ENCODE measurements around the gene LCE7A.

Gene LCE7A

GRCh38 chr1:152873495-152873894 lies 13.7 kb downstream of the LCE7A start:
- POLR2A ChIA-PET: no interaction called here
- CTCF ChIA-PET: interaction anchor here (1.2 to 6.0 kb wide), 4 partner anchors 38 to 347 kb away, joined by 3 to 131 read pairs (median 52); partner anchors contain the start of gene IVL
- no peak for DNase-seq (ENCODE audit: extremely low spot score)
- TF ChIP-seq CTCF (IDR thresholded peaks at IDR 0.05; ENCODE audit: control extremely low read depth, extremely low read depth, low read depth, missing control alignments): no peak

- TF ChIP-seq CTCF (IDR thresholded peaks at IDR 0.05; ENCODE audit: control extremely low read depth, extremely low read depth, low read depth, missing control alignments): no peak
- CTCF ChIA-PET: interaction anchor here (1.0 to 2.8 kb wide), 4 partner anchors 12 to 316 kb away, joined by 3 to 11 read pairs (median 6); no protein-coding TSS in a partner anchor
Observed at GRCh38 chr1:152876827-152877226, 17.0 kb downstream of the LCE7A start.

GRCh38 chr1:152878042-152878441 lies 18.2 kb downstream of the LCE7A start, which contains the start of gene SMCP:
Gene SMCP, plus strand, starts transcription at chr1:152878322. Its CDS starts 6,101 bp downstream, at chr1:152884423.
- peak; percentile 4 for TF ChIP-seq CTCF (IDR thresholded peaks at IDR 0.05; ENCODE audit: control extremely low read depth, extremely low read depth, low read depth, missing control alignments)
- CTCF ChIA-PET: interaction anchor here (0.8 to 2.5 kb wide), 14 partner anchors 8 to 352 kb away, joined by 3 to 15 read pairs (median 6); partner anchors contain the start of gene IVL
- no peak for DNase-seq (ENCODE audit: extremely low spot score)
- POLR2A ChIA-PET: no interaction called here

More at GRCh38 chr1:152876827-152877226, 17.0 kb downstream of the LCE7A start:
- no peak for DNase-seq (ENCODE audit: extremely low spot score)
- POLR2A ChIA-PET: no interaction called here

GRCh38 chr1:152879559-152880198 lies 19.9 kb downstream of the LCE7A start:
- no peak for DNase-seq (ENCODE audit: extremely low spot score)
- ChIA-PET POLR2A (no interaction called here), CTCF (interaction anchor here (0.9 to 2.5 kb wide), 5 partner anchors 9 to 46 kb away, joined by 3 to 15 read pairs (median 9); no protein-coding TSS in a partner anchor)

GRCh38 chr1:152880316-152880715 lies 20.5 kb downstream of the LCE7A start:
- ChIA-PET POLR2A (no interaction called here), CTCF (interaction anchor here (0.9 kb wide), 1 partner anchor 46 kb away, joined by 3 read pairs; no protein-coding TSS in a partner anchor)
- no peak for DNase-seq (ENCODE audit: extremely low spot score)
- no peak for TF ChIP-seq CTCF (IDR thresholded peaks at IDR 0.05; ENCODE audit: control extremely low read depth, extremely low read depth, low read depth, missing control alignments)

More at GRCh38 chr1:152879559-152880198, 19.9 kb downstream of the LCE7A start:
- TF ChIP-seq CTCF (IDR thresholded peaks at IDR 0.05; ENCODE audit: control extremely low read depth, extremely low read depth, low read depth, missing control alignments): no peak

GRCh38 chr1:152880907-152881306 lies 21.1 kb downstream of the LCE7A start:
- POLR2A ChIA-PET: no interaction called here
- CTCF ChIA-PET: no interaction called here
- DNase-seq (ENCODE audit: extremely low spot score): peak; percentile 54
- TF ChIP-seq CTCF (IDR thresholded peaks at IDR 0.05; ENCODE audit: control extremely low read depth, extremely low read depth, low read depth, missing control alignments): no peak

All from GM10248 (cell line).